ENCODE results near the gene RPS6KB1. TPM values are rescaled to one million over a fixed set of nuclear protein-coding genes. Genes with fewer than 3 reads are reported as not detected.
"Not testable (repeated sequence)": the region's sequence is repeated elsewhere in the genome, so short reads cannot be mapped to it uniquely, and the experiment has no call there.

RPS6KB1 gene
- total RNA-seq, 2 experiments from 2014 or later = 31.1 to 47.1 TPM

GRCh38 chr17:59996608-59997007, 103.7 kb downstream of the RPS6KB1 start:
- BruUV-seq (replicated peaks); H3K79me2 ChIP-seq (ENCODE audit: insufficient read depth, low read depth, low read length); DNase-seq (ENCODE audit: low spot score); H4K20me1 ChIP-seq (ENCODE audit: insufficient read depth, low read length); H3K4me3 ChIP-seq (ENCODE audit: low read depth, low read length, poor library complexity, severe bottlenecking); H3K4me1 ChIP-seq (ENCODE audit: insufficient read depth, low read length, poor library complexity, severe bottlenecking); H3K9me3 ChIP-seq (ENCODE audit: low read length); H3K9me2 ChIP-seq (ENCODE audit: insufficient read depth, low read length); H2AFZ ChIP-seq (ENCODE audit: low read length); POLR2A ChIA-PET; H3K27ac ChIP-seq (ENCODE audit: low read depth, low read length, poor library complexity, severe bottlenecking); CTCF ChIA-PET (ENCODE audit: unreplicated experiment); H3K36me3 ChIP-seq (ENCODE audit: insufficient read depth, low read length); H3K4me2 ChIP-seq (ENCODE audit: low read length); intact Hi-C loops (cut with micrococcal nuclease; ENCODE audit: unreplicated experiment): not testable (repeated sequence)

Small RNA genes within 50 kb of the gene (small RNA-seq; reads per million reads assigned to genes)
- gene RNU6-450P (not detected), gene RPS29P21 (not detected)

Other genes with a start within 250 kb of the RPS6KB1 start
- 27.0 and 33.6 TPM in 2 replicates for gene PTRH2, start 185.7 kb upstream of the RPS6KB1 start, total RNA-seq (2014; rRNA removed; shearing (Covaris generic))
- 25.7 and 34.5 TPM in 2 replicates for gene PTRH2, start 185.7 kb upstream of the RPS6KB1 start, total RNA-seq (2022)
- 29.2 and 35.8 TPM in 2 replicates for gene VMP1, start 185.5 kb upstream of the RPS6KB1 start, total RNA-seq (2014; rRNA removed; shearing (Covaris generic))
- 38.0 and 41.9 TPM in 2 replicates for gene VMP1, start 185.5 kb upstream of the RPS6KB1 start, total RNA-seq (2022)
- gene TUBD1, start 178 bp upstream of the RPS6KB1 start, total RNA-seq (2014; rRNA removed; shearing (Covaris generic)) = 8.6 and 11.5 TPM in 2 replicates
- gene TUBD1, start 178 bp upstream of the RPS6KB1 start, total RNA-seq (2022) = 13.0 and 13.2 TPM in 2 replicates
- gene RNFT1, start 71.6 kb downstream of the RPS6KB1 start, total RNA-seq (2014; rRNA removed; shearing (Covaris generic)) = 17.2 and 21.5 TPM in 2 replicates
- gene RNFT1, start 71.6 kb downstream of the RPS6KB1 start, total RNA-seq (2022) = 27.2 and 28.6 TPM in 2 replicates
- 9.6 and 10.4 TPM in 2 replicates for gene HEATR6, start 185.8 kb downstream of the RPS6KB1 start, total RNA-seq (2014; rRNA removed; shearing (Covaris generic))
- 6.6 and 8.7 TPM in 2 replicates for gene HEATR6, start 185.8 kb downstream of the RPS6KB1 start, total RNA-seq (2022)